ENCODE measurements around the gene GNB1L. TPM values are rescaled to one million over a fixed set of nuclear protein-coding genes. Genes with fewer than 3 reads are reported as not detected.
"Not testable (repeated sequence)": the region's sequence is repeated elsewhere in the genome, so short reads cannot be mapped to it uniquely, and the experiment has no call there.

Gene GNB1L
- total RNA-seq, 1 experiment from 2014 or later: 18.0 TPM

GRCh38 chr22:19834599-19834998 lies 20.1 kb downstream of the GNB1L start:
- Mint-ChIP-seq H3K36me3 (no peaks in the 10 kb centered on the region), H3K27me3 (ENCODE audit: low read depth) (no peaks in the 10 kb centered on the region), H3K27ac (no peak overlapping the region), H3K4me1 (no peaks in the 10 kb centered on the region), H3K9me3 (no peaks in the 10 kb centered on the region), H3K4me3 (no peak overlapping the region)
- TF ChIP-seq ATF2 (CRISPR knock-in tag; IDR thresholded peaks at IDR 0.05; ENCODE audit: borderline replicate concordance, low read depth): no peak
- no peak for TF ChIP-seq NR2C2 (CRISPR knock-in tag; IDR thresholded peaks at IDR 0.05)
- no peak for TF ChIP-seq GABPB1 (CRISPR knock-in tag; IDR thresholded peaks at IDR 0.05)
- no peak for TF ChIP-seq ZNF396 (CRISPR knock-in tag; IDR thresholded peaks at IDR 0.05; ENCODE audit: borderline replicate concordance)
- TF ChIP-seq ELF4 (CRISPR knock-in tag; IDR thresholded peaks at IDR 0.05; ENCODE audit: low read depth): no peak
- no peak for TF ChIP-seq PRDM15 (CRISPR knock-in tag; IDR thresholded peaks at IDR 0.05)
- no peak for TF ChIP-seq ATF1 (CRISPR knock-in tag; IDR thresholded peaks at IDR 0.05)
- no peak for TF ChIP-seq ZNF232 (CRISPR knock-in tag; IDR thresholded peaks at IDR 0.05)
- no peak for TF ChIP-seq RELA (CRISPR knock-in tag; IDR thresholded peaks at IDR 0.05; ENCODE audit: borderline replicate concordance)
- no peak for TF ChIP-seq PREB (CRISPR knock-in tag; IDR thresholded peaks at IDR 0.05; ENCODE audit: borderline replicate concordance)
- TF ChIP-seq ZNF425 (CRISPR knock-in tag; conservative IDR thresholded peaks at IDR 0.05): no peak
- no peak for TF ChIP-seq ZBTB43 (CRISPR knock-in tag; IDR thresholded peaks at IDR 0.05)
- no peak for TF ChIP-seq ZNF671 (CRISPR knock-in tag; IDR thresholded peaks at IDR 0.05)
- no peak for TF ChIP-seq TEAD4 (CRISPR knock-in tag; IDR thresholded peaks at IDR 0.05)
- TF ChIP-seq NFATC4 (CRISPR knock-in tag; IDR thresholded peaks at IDR 0.05): no peak
- TF ChIP-seq ERG (CRISPR knock-in tag; IDR thresholded peaks at IDR 0.05): no peak
- no peak for TF ChIP-seq ZNF423 (CRISPR knock-in tag; IDR thresholded peaks at IDR 0.05)
- POLR2A ChIA-PET: no interaction called here
- DNase-seq (ENCODE audit: low spot score) (no peak), ATAC-seq (no peak)
- CTCF ChIA-PET: interaction anchor here (1.1 kb wide), 1 partner anchor 104 kb away, joined by 3 read pairs; no protein-coding TSS in a partner anchor

GRCh38 chr22:19833327-19833726 lies 21.3 kb downstream of the GNB1L start:
- POLR2A ChIA-PET; H3K27me3 Mint-ChIP-seq (ENCODE audit: low read depth); H3K27ac Mint-ChIP-seq; H3K36me3 Mint-ChIP-seq; ATAC-seq; DNase-seq (ENCODE audit: low spot score); H3K4me3 Mint-ChIP-seq; H3K4me1 Mint-ChIP-seq; H3K9me3 Mint-ChIP-seq: not testable (repeated sequence)
- CTCF ChIA-PET: interaction anchor here (0.8 to 2.2 kb wide), 3 partner anchors 12 to 103 kb away, joined by 3 to 10 read pairs (median 5); no protein-coding TSS in a partner anchor

Data from WTC11 (cell line).